ENCODE data around the gene ELOVL7. TPM values are rescaled to one million over a fixed set of nuclear protein-coding genes. Genes with fewer than 3 reads are reported as not detected.
"Not testable (repeated sequence)": the region's sequence is repeated elsewhere in the genome, so short reads cannot be mapped to it uniquely, and the experiment has no call there.

Gene ELOVL7
- total RNA-seq, 1 experiment from 2014 or later, result 2.5 TPM

GRCh38 chr5:60870857-60871256 lies 26.8 kb upstream of the ELOVL7 start:
- Mint-ChIP-seq H3K27me3 (ENCODE audit: low read depth) (no peaks in the 10 kb centered on the region), H3K4me1 (no peaks in the 10 kb centered on the region), H3K9me3 (peaks cover 13 to 17% of the 10 kb centered on the region in 2 experiments), H3K36me3 (ENCODE audit: insufficient read depth in 1 of 3, low read depth in 3 of 3) (peaks cover 12 to 20% (median 17%) of the 10 kb centered on the region in 3 experiments), H3K4me3 (no peak overlapping the region), H3K27ac (no peak overlapping the region)
- Histone ChIP-seq H4K8ac (replicated peaks; ENCODE audit: insufficient read length, low read depth, low read length) (no peak overlapping the region), H2BK120ac (ENCODE audit: low read depth, low read length, poor library complexity, severe bottlenecking) (no peak overlapping the region), H3K27ac (ENCODE audit: insufficient read length, low read depth, low read length) (no peak overlapping the region), H4K91ac (ENCODE audit: insufficient read length, low read depth, low read length) (no peak overlapping the region), H3K23ac (ENCODE audit: insufficient read length, low read depth, low read length) (no peak overlapping the region), H3K9me3 (ENCODE audit: control insufficient read depth, low read depth, low read length) (no peaks in the 10 kb centered on the region), H3K79me1 (ENCODE audit: insufficient read depth, low read depth, low read length, poor library complexity, severe bottlenecking) (no peaks in the 10 kb centered on the region), H4K5ac (ENCODE audit: insufficient read length, low read depth, low read length) (no peak overlapping the region), H3K56ac (ENCODE audit: insufficient read length, low read depth, low read length) (no peak overlapping the region), H2AK5ac (ENCODE audit: insufficient read length, low read length) (no peak overlapping the region), H2BK5ac (ENCODE audit: insufficient read length, low read length) (no peak overlapping the region), H3K23me2 (ENCODE audit: insufficient read length, low read depth, low read length, poor library complexity, severe bottlenecking) (no peaks in the 10 kb centered on the region), H3T11ph (ENCODE audit: low read length) (no peak overlapping the region), H3K27me3 (ENCODE audit: insufficient read depth, low read length) (no peaks in the 10 kb centered on the region), H3K18ac (ENCODE audit: insufficient read length, low read depth, low read length) (no peak overlapping the region), H3K79me2 (ENCODE audit: insufficient read depth, low read length) (no peaks in the 10 kb centered on the region), H2AFZ (ENCODE audit: low read length) (no peak overlapping the region), H3K14ac (ENCODE audit: insufficient read depth, low read length) (no peak overlapping the region), H3K4ac (ENCODE audit: low read depth, low read length) (no peak overlapping the region), H2BK12ac (ENCODE audit: insufficient read length, low read depth, low read length) (no peak overlapping the region), H3K4me2 (ENCODE audit: insufficient read depth, insufficient read length, low read length) (no peak overlapping the region), H2BK20ac (ENCODE audit: low read depth, low read length, poor library complexity, severe bottlenecking) (no peak overlapping the region), H3K4me1 (ENCODE audit: insufficient read depth, low read length) (no peaks in the 10 kb centered on the region), H3K9ac (ENCODE audit: extremely low read depth, insufficient read length, low read length) (no peak overlapping the region), H2BK15ac (ENCODE audit: low read depth, low read length) (no peak overlapping the region), H4K20me1 (ENCODE audit: control insufficient read depth, insufficient read depth, insufficient read length) (no peaks in the 10 kb centered on the region)
- no peak for TF ChIP-seq CTCF (conservative IDR thresholded peaks at IDR 0.05)
- DNase-seq, result no peak
- no CpG with 5 or more reads among the region's 3 CpGs for WGBS (ENCODE audit: extremely low coverage, insufficient read length, low lambda C conversion rate)

GRCh38 chr5:60860572-60860971 lies 16.5 kb upstream of the ELOVL7 start:
- not testable (repeated sequence) for H2BK5ac ChIP-seq (ENCODE audit: insufficient read length, low read length); H2BK20ac ChIP-seq (ENCODE audit: low read depth, low read length, poor library complexity, severe bottlenecking); H3K27me3 ChIP-seq (ENCODE audit: insufficient read depth, low read length); H3K27ac ChIP-seq (ENCODE audit: insufficient read length, low read depth, low read length); H3K4me3 Mint-ChIP-seq; H3K23ac ChIP-seq (ENCODE audit: insufficient read length, low read depth, low read length); H3K79me2 ChIP-seq (ENCODE audit: insufficient read depth, low read length); H2BK120ac ChIP-seq (ENCODE audit: low read depth, low read length, poor library complexity, severe bottlenecking); H3K4me1 Mint-ChIP-seq; H2AFZ ChIP-seq (ENCODE audit: low read length); H3K9me3 ChIP-seq (ENCODE audit: control insufficient read depth, low read depth, low read length); H3K27ac Mint-ChIP-seq; H3K27me3 Mint-ChIP-seq (ENCODE audit: low read depth); H4K20me1 ChIP-seq (ENCODE audit: control insufficient read depth, insufficient read depth, insufficient read length); H3T11ph ChIP-seq (ENCODE audit: low read length); H3K18ac ChIP-seq (ENCODE audit: insufficient read length, low read depth, low read length); H4K5ac ChIP-seq (ENCODE audit: insufficient read length, low read depth, low read length); H3K79me1 ChIP-seq (ENCODE audit: insufficient read depth, low read depth, low read length, poor library complexity, severe bottlenecking); H3K56ac ChIP-seq (ENCODE audit: insufficient read length, low read depth, low read length); H2BK12ac ChIP-seq (ENCODE audit: insufficient read length, low read depth, low read length); H4K8ac ChIP-seq (replicated peaks; ENCODE audit: insufficient read length, low read depth, low read length); H3K14ac ChIP-seq (ENCODE audit: insufficient read depth, low read length); H3K9ac ChIP-seq (ENCODE audit: extremely low read depth, insufficient read length, low read length); H2AK5ac ChIP-seq (ENCODE audit: insufficient read length, low read length); H3K4ac ChIP-seq (ENCODE audit: low read depth, low read length); DNase-seq; H3K4me2 ChIP-seq (ENCODE audit: insufficient read depth, insufficient read length, low read length); H3K23me2 ChIP-seq (ENCODE audit: insufficient read length, low read depth, low read length, poor library complexity, severe bottlenecking); H4K91ac ChIP-seq (ENCODE audit: insufficient read length, low read depth, low read length); H2BK15ac ChIP-seq (ENCODE audit: low read depth, low read length); H3K4me1 ChIP-seq (ENCODE audit: insufficient read depth, low read length)
- Mint-ChIP-seq H3K36me3 (ENCODE audit: insufficient read depth in 1 of 3, low read depth in 3 of 3) (peaks cover 7 to 27% (median 20%) of the 10 kb centered on the region in 3 experiments; a peak in 6 of 7 replicates), H3K9me3 (peaks cover 22 to 29% of the 10 kb centered on the region in 2 experiments)
- no CpG with 5 or more reads among the region's 16 CpGs for WGBS (ENCODE audit: extremely low coverage, insufficient read length, low lambda C conversion rate)
